Ureter (tissue), 1 donor: Measurements from ENCODE around the gene CENPT. TPM values are rescaled to one million over a fixed set of nuclear protein-coding genes. Genes with fewer than 3 reads are reported as not detected.

Experiments
- DNase-seq: peaks from one replicate; pipeline ENCODE4 v3.0.0-alpha.2; 2020; ENCODE audit warnings: low spot score
- total RNA-seq: library from RNA; stranded (reverse); gene quantifications from one replicate; pipeline ENCODE4 v1.2.4, GENCODE V29; 2023
- donor health status: DM: yes; HTN: yes; CAD: no.

Gene CENPT
- total RNA-seq, 1 donor from 2014 or later, result 50.9 TPM

- DNase-seq, result no peak
Measured at GRCh38 chr16:67807148-67807682, 40.3 kb downstream of the CENPT start.

DNA sequence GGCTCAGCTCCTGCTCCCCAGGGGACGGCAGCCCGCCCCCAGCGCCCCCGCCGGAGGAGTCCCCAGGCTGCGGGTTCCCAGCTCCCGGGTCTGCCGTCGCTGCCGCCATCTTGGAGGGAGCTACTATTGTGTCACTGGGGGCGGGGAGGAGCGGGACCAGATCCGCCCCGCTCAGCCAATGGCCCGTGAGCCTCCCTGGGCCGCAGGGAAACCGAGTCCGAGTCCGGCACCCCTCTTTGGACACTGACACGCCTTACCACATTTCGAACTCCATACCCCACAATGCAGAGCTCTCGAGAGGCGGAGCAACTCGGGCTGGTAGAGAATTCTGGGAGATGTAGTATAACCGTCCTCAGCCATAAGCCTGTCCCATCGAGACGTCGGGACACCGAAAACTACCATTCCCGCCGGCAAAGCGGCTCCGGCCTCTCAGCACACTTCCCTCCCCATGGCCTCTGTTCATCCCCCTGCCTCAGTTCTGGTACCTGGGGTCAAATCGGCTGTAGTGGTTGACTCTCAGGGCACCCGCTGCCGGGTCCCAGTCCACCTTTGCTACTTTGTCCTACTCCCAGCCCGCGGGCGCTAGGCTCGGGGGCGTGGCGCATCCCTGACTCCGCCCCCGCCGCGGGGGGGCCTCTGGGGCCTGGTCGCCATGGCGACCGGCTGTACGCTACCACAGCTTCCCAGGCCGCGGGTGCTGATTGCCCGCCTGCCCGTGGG, 40.9 kb downstream of the CENPT start, which contains the start of the genes RANBP10 and TSNAXIP1:
Gene RANBP10, minus strand, starts transcription at position 133 of the 720 bp plus-strand sequence. Its CDS starts 24 bp downstream, at position 109.
Gene TSNAXIP1, plus strand, starts transcription at position 462 of the 720 bp plus-strand sequence. CDS start 261 bp downstream, outside the sequence.
- DNase-seq, result peak; percentile 98

DNA sequence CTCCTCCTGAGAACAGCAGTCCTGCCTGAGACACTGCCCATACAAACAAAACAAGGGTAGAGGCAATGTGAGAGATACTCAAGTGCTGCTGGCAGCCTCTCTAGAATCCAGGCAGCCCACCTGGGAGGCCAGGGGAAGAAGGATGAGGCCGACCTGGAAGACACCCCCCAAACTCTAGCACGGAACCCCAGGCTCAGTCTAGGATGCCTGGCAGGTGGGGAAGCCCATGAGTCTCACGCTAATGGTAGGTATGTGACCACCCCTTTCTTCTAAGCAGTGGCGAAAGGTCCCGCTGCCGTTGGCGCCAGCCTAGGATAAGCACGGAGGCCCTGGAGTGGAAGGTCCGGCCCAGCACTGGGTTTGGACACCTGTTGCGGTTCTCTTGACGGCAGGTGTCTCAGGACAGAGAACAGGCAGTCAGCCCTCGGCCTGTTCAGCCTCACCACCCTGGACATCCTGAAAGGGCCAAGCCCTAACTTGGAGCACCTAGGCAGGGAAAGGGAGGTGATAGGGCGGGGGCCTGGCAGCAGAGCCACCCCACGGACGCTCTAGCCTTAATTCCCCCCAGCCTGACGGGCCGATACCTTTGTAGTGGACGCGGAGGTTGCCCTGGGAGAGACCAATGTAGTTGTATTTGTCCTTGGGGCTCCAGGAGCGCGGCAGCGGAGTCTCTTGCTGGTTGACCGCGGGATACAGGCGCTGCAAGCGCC, 41.6 kb downstream of the CENPT start:
- no peak for DNase-seq

- no peak for DNase-seq
Measured at GRCh38 chr16:67804853-67805542, 42.5 kb downstream of the CENPT start.

- no peak for DNase-seq
Measured at GRCh38 chr16:67803894-67804293, 43.6 kb downstream of the CENPT start.

DNA sequence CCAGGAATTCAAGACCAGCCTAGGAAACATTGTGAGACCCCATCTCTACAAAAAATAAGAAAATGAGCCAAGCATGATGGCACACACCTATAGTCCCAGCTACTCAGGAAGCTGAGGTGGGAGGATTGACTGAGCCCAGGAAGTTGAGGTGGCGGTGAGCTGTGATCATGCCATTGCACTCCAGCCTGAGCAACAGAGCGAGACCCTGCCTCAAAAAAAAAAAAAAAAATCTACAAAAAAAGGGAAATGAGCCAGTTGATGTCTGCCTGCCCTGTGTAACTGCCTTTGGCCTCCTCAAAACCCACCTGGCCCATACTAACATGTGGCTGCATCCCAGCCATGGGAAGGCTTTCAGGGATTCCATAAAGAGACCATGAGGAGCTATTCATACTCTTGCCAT, 45.6 kb downstream of the CENPT start:
- DNase-seq, result no peak

GRCh38 chr16:67801241-67801640, 46.3 kb downstream of the CENPT start:
- DNase-seq, result no peak

- no peak for DNase-seq
Measured at GRCh38 chr16:67800338-67800926, 47.1 kb downstream of the CENPT start.

DNA sequence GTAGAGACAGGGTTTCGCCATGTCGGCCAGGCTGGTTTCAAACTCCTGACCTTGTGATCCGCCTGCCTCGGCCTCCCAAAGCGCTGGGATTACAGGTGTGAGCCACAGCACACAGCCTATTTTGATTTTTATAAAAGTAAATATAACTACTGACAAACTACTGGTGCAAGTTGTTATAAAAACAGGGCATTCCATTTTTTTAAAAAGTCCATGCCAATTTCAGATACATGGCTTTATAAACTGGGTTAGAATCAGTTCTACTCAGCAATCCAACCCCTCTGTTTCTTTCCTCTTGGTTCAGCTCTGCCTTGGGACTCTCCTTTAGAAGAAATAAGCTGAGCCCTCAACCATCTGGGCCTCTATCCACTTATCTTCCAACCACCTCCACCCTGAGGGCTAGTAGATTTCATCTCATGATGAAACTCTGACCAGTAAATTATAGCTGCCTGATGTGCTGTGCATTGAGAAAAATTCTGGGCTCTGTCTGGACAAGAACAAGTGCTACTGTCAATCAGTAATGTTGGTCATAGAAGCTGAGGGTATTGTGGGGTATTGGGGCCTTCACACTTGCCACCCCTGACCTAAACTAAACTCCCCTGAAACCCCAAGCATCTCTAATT, 51.3 kb downstream of the CENPT start:
- DNase-seq, result no peak

DNA sequence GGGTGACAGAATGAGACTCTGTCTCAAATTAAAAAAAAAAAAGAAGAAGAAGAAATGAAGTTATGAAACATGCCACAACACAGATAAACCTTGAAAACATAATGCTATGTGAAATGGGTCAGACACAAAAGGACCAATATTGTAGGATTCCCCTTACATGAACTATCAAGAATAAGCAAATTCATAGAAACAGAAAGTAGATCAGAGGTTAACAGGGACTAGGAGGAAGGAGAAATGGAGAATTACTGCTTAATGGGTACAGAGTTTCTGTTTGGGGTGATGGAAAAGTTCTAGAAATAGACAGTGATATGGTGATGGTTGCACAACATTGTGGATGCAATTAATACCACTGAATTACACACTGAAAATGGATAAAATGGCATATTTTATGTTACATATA, 57.4 kb downstream of the CENPT start:
- no peak for DNase-seq

GRCh38 chr16:67786491-67786890, 61.0 kb downstream of the CENPT start:
- DNase-seq, result no peak

- no peak for DNase-seq
Measured at GRCh38 chr16:67783353-67783725, 64.2 kb downstream of the CENPT start.

DNA sequence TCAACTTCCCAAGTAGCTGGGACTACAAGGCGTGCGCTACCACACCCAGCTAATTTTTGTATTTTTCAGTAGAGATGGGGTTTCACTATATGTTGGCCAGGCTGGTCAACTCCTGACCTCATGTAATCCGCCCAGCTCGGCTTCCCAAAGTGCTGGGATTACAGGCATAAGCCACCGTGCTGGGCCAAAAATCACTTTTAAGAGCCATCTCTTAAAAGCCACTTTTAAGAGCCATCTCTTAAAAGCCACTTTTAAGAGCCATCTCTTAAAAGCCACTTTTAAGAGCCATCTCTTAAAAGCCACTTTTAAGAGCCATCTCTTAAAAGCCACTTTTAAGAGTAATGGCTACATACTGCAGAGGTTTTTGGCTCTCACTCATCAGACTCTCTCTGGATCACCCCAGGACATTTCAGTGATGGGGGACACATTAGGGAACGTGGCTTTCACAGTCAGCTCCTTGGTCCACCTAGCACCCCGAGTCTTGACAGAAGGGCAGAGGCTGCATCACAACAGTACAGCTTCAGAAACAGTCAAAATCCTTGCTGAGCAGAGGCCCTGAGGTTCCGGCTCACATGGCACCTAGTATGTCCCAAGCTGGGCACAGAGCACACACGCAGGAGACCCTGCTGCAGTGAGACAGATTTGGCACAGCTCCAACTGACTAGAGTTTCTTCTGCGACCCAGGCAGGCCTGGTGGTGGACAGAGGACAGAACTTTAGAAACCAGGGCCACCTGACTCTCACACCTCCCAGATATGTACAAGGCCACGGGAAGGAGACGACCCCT, 64.7 kb downstream of the CENPT start:
- no peak for DNase-seq

GRCh38 chr16:67781565-67781921, 66.0 kb downstream of the CENPT start:
- no peak for DNase-seq

GRCh38 chr16:67780847-67781564, 66.5 kb downstream of the CENPT start:
- DNase-seq, result no peak

DNA sequence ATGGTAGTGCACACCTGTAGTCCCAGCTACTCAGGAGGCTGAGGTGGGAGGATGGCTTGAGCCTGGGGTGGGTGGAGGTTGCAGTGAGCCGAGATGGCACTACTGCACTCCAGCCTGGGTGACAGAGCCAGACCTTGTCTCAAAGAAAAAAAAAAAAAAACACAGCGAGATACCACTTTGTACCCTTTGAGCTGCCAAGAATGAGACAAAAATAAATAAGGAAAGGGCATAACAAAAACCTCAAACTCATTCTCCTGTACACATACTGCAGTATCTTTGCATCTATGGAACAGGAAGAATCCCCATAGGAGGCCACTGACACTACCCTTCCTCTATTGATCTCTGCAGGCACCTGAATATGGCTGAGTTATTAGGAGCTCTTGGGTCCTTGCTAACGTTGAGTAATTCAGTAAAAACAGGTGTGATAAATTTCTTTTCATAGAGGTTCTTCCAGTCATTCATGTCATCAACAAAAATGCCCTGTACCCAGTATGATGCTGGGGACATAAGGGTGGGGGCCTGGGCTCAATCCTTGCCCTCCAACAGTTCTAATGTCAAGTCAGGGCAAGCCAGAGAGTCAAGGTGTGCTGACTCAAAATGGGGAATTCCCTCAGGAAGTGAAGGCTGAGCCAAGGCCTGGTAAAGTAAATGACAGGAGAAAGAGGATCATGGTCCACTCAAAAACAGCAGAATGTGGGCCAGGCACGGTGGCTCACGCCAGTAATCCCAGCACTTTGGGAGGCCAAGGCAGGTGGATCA, 68.1 kb downstream of the CENPT start:
- no peak for DNase-seq
